Measurements from ENCODE around the gene SLC34A1. TPM values are rescaled to one million over a fixed set of nuclear protein-coding genes. Genes with fewer than 3 reads are reported as not detected.
A peak's percentile ranks its signal among the peaks of the same experiment; 100 is the strongest.

SLC34A1 gene
- total RNA-seq, 4 donors from 2014 or later, result 0.12 TPM; not detected in 3

DNA sequence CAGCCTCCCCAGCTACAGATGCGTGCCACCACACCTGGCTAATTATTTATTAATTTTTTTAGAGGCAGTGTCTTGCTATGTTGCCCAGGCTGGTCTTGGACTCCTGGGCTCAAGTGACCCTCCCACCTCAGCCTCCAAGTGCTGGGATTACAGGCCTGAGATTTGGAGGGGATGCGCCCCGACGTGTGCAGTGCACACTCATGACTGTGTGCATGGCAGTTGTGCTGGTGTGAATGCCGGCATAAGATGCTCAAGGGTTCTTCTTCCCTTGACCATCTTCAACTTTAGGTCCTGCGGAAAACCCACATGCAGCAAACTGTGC, 3.5 kb upstream of the SLC34A1 start:
- 80% methylated on average over 3 of the region's 6 CpGs; no CpG with 5 or more reads in 1 of the 2 donors for WGBS, 2 donors (ENCODE audit: low coverage in 1 of 2)
- Histone ChIP-seq H3K27ac (no peak overlapping the region), H3K4me3 (no peak overlapping the region), H3K9me3 (no peaks in the 10 kb centered on the region), H3K27me3 (peaks cover 17% of the 10 kb centered on the region), H3K4me1 (peaks cover 0 to 8% (median 0%) of the 10 kb centered on the region in 3 donors), H3K36me3 (no peaks in the 10 kb centered on the region)
- TF ChIP-seq, protein P1, sequence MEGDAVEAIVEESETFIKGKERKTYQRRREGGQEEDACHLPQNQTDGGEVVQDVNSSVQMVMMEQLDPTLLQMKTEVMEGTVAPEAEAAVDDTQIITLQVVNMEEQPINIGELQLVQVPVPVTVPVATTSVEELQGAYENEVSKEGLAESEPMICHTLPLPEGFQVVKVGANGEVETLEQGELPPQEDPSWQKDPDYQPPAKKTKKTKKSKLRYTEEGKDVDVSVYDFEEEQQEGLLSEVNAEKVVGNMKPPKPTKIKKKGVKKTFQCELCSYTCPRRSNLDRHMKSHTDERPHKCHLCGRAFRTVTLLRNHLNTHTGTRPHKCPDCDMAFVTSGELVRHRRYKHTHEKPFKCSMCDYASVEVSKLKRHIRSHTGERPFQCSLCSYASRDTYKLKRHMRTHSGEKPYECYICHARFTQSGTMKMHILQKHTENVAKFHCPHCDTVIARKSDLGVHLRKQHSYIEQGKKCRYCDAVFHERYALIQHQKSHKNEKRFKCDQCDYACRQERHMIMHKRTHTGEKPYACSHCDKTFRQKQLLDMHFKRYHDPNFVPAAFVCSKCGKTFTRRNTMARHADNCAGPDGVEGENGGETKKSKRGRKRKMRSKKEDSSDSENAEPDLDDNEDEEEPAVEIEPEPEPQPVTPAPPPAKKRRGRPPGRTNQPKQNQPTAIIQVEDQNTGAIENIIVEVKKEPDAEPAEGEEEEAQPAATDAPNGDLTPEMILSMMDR (IDR thresholded peaks at IDR 0.05), result no peak
- TF ChIP-seq EP300 (IDR thresholded peaks at IDR 0.05) (no peak), POLR2A (IDR thresholded peaks at IDR 0.05) (no peak), POLR2AphosphoS5 (IDR thresholded peaks at IDR 0.05) (no peak)
- no peak for ATAC-seq

GRCh38 chr5:177382423-177383029, 1.7 kb upstream of the SLC34A1 start:
- WGBS, 2 donors (ENCODE audit: low coverage in 1 of 2), result 13 to 22% methylated on average over 7 of the region's 11 CpGs
- Histone ChIP-seq H3K27ac (no peak overlapping the region), H3K4me1 (peaks cover 0 to 8% (median 0%) of the 10 kb centered on the region in 3 donors), H3K36me3 (no peaks in the 10 kb centered on the region), H3K4me3 (no peak overlapping the region), H3K27me3 (peaks cover 24% of the 10 kb centered on the region), H3K9me3 (no peaks in the 10 kb centered on the region)
- ATAC-seq, result peak; percentile 70
- TF ChIP-seq, protein P1 (IDR thresholded peaks at IDR 0.05), result peak in 3 of 4 experiments; percentile 43 to 59 (median 44)
- no peak for TF ChIP-seq POLR2A (IDR thresholded peaks at IDR 0.05)
- TF ChIP-seq POLR2AphosphoS5 (IDR thresholded peaks at IDR 0.05), result peak; percentile 28
- no peak for TF ChIP-seq EP300 (IDR thresholded peaks at IDR 0.05)

GRCh38 chr5:177383181-177383580, 1.1 kb upstream of the SLC34A1 start:
- no peaks in the 10 kb centered on the region for H3K9me3 ChIP-seq
- no peaks in the 10 kb centered on the region for H3K36me3 ChIP-seq
- peaks cover 0 to 8% (median 0%) of the 10 kb centered on the region in 3 donors for H3K4me1 ChIP-seq
- peaks cover 30% of the 10 kb centered on the region for H3K27me3 ChIP-seq
- 82 to 88% methylated on average over 5 to 8 of the region's 9 CpGs for WGBS, 2 donors (ENCODE audit: low coverage in 1 of 2)
- no peak for ATAC-seq
- no peak overlapping the region for H3K4me3 ChIP-seq
- H3K27ac ChIP-seq, result no peak overlapping the region
- TF ChIP-seq POLR2A (IDR thresholded peaks at IDR 0.05), result no peak
- TF ChIP-seq, protein P1 (IDR thresholded peaks at IDR 0.05), result no peak
- TF ChIP-seq EP300 (IDR thresholded peaks at IDR 0.05), result no peak
- TF ChIP-seq POLR2AphosphoS5 (IDR thresholded peaks at IDR 0.05), result no peak

DNA sequence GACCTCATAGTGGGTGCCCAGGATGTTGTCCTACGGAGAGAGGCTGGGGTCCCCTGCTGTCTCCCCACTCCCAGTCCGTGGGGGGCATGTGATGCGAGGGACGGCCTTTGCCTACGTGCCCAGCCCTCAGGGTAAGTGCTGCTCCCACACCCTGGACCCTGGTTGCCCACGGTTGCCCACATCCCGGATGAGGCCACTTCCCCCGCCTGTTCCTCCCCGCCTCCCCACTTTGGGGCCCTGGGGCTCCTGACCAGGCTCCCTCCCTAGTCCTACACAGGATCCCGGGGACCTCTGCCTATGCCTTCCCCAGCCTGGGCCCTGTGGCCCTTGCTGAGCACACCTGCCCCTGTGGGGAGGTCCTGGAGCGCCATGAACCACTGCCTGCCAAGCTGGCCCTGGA, 1.5 kb downstream of the SLC34A1 start:
- H3K27ac ChIP-seq, result no peak overlapping the region
- no peaks in the 10 kb centered on the region for H3K9me3 ChIP-seq
- peaks cover 0 to 25% (median 5%) of the 10 kb centered on the region in 3 donors for H3K4me1 ChIP-seq
- ATAC-seq, result no peak
- no peak overlapping the region for H3K4me3 ChIP-seq
- H3K36me3 ChIP-seq, result no peaks in the 10 kb centered on the region
- TF ChIP-seq EP300 (IDR thresholded peaks at IDR 0.05), result no peak
- TF ChIP-seq POLR2AphosphoS5 (IDR thresholded peaks at IDR 0.05), result no peak
- TF ChIP-seq, protein P1 (IDR thresholded peaks at IDR 0.05), result no peak
- TF ChIP-seq POLR2A (IDR thresholded peaks at IDR 0.05), result no peak
- 60 to 90% methylated on average over 1 to 2 of the region's 11 CpGs for whole genome bisulfite sequencing, 2 donors (ENCODE audit: low coverage in 1 of 2)
- peaks cover 51% of the 10 kb centered on the region for H3K27me3 ChIP-seq

DNA sequence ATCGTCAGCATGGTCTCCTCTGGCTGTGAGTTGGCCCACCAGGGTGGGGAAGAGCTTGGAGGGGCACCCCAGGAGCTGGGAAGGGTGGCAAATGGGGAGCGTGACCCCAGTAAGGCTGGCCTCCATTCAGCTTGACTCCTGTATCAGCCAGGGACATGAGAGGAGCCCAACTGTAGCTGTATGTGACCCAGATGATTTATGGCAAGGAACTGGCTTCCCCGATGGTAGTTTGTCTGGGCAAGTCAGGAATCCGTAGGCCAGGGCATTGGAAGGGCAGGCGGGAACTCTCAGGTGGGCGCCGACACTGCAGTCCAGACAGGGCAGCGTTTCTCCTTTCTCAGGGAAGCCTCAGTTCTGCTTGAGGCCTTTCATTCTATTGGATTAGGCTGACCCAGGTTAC, 2.3 kb downstream of the SLC34A1 start:
- Histone ChIP-seq H3K4me3 (no peak overlapping the region), H3K27me3 (peaks cover 51% of the 10 kb centered on the region), H3K27ac (no peak overlapping the region), H3K4me1 (peaks cover 0 to 25% (median 5%) of the 10 kb centered on the region in 3 donors), H3K36me3 (no peaks in the 10 kb centered on the region), H3K9me3 (no peaks in the 10 kb centered on the region)
- no peak for ATAC-seq
- WGBS, 2 donors (ENCODE audit: low coverage in 1 of 2), result 77% methylated on average over 6 of the region's 8 CpGs; no CpG with 5 or more reads in 1 of the 2 donors
- no peak for TF ChIP-seq POLR2AphosphoS5 (IDR thresholded peaks at IDR 0.05)
- TF ChIP-seq POLR2A (IDR thresholded peaks at IDR 0.05), result no peak
- TF ChIP-seq, protein P1 (IDR thresholded peaks at IDR 0.05), result no peak
- TF ChIP-seq EP300 (IDR thresholded peaks at IDR 0.05), result no peak

All from gastroesophageal sphincter (tissue), 4 donors.